ENCODE results near the gene LLPH. TPM values are rescaled to one million over a fixed set of nuclear protein-coding genes. Genes with fewer than 3 reads are reported as not detected.

LLPH gene
- total and polyA plus RNA-seq, 2 of the 13 experiments (the other 11 are each of a cell fraction or from before 2014, with no cell fraction given): 4.2 to 25.6 TPM

GRCh38 chr12:66107451-66107915, 23.1 kb downstream of the LLPH start:
- peak overlapping the region; percentile 74 for H3K4me2 ChIP-seq (ENCODE audit: low read depth, low read length)
- FAIRE-seq: peak; percentile 94
- intact Hi-C loops (cut with micrococcal nuclease; ENCODE audit: unreplicated experiment): loop anchor here (1.0 to 2.0 kb wide), 3 partner anchors 505 to 801 kb away; no protein-coding TSS in a partner anchor
- peak; percentile 96 for ATAC-seq
- H3K9ac ChIP-seq (ENCODE audit: insufficient read depth, low read depth, low read length): 0 out of 2 replicates have a peak overlapping the region, but pooled peaks have one; percentile 26
- in situ Hi-C loops (cut with HindIII; ENCODE audit: extremely low pct_ligation_motif_present, low pct_unique_long_range_greater_than_20kb): loop anchor here (10.0 to 25.0 kb wide), 3 partner anchors 495 to 1220 kb away; no protein-coding TSS in a partner anchor
- no peaks in the 10 kb centered on the region for H3K9me3 ChIP-seq (ENCODE audit: low read length)
- no peaks in the 10 kb centered on the region for H3K36me3 ChIP-seq (replicated peaks in 1 of 2; ENCODE audit: control insufficient read depth in 1 of 2, insufficient read depth in 2 of 2, low read length in 2 of 2)
- peak overlapping the region in 1 of 3 experiments; percentile 12; a peak in 2 of 6 replicates for H3K4me3 ChIP-seq (replicated peaks in 1 of 3; ENCODE audit: insufficient read depth in 1 of 3, low read depth in 2 of 3, low read length in 3 of 3)
- peak overlapping the region; percentile 49 for H2AFZ ChIP-seq (ENCODE audit: low read length)
- peak; percentile 93 for DNase-seq (ENCODE audit: low spot score)
- H3K27ac ChIP-seq (ENCODE audit: extremely low read length, insufficient read depth, low read length): no peak overlapping the region
- no peaks in the 10 kb centered on the region for H3K79me2 ChIP-seq (ENCODE audit: insufficient read depth, low read length)
- no peaks in the 10 kb centered on the region for H4K20me1 ChIP-seq (ENCODE audit: insufficient read depth, low read length)
- ChIA-PET POLR2A (no interaction called here), CTCF (ENCODE audit: low intra/inter-chr PET ratio, low total read pairs) (interaction anchor here (0.9 to 2.9 kb wide), 3 partner anchors 505 to 801 kb away, joined by 4 to 13 read pairs (median 6); no protein-coding TSS in a partner anchor)
- peaks cover 12% of the 10 kb centered on the region for H3K4me1 ChIP-seq (ENCODE audit: insufficient read depth, low read length)
- no peaks in the 10 kb centered on the region for H3K27me3 ChIP-seq (ENCODE audit: control insufficient read depth in 1 of 2, insufficient read depth in 2 of 2, low read length in 2 of 2)
- no TSS peak for BruUV-seq (replicated peaks)
- 11% methylated on average over 9 of the region's 9 CpGs for WGBS (ENCODE audit: low lambda C conversion rate)
- TF ChIP-seq ZNF550 (CRISPR knock-in tag; IDR thresholded peaks at IDR 0.05; ENCODE audit: borderline replicate concordance) (no peak), TP53 (CRISPR knock-in tag; conservative IDR thresholded peaks at IDR 0.05) (peak; percentile 63; the same call in 1 of the 2 replicates), ZNF709 (CRISPR knock-in tag; IDR thresholded peaks at IDR 0.05) (no peak), REPIN1 (CRISPR knock-in tag; IDR thresholded peaks at IDR 0.05; ENCODE audit: borderline replicate concordance, low read depth) (peak; percentile 52; the same call in 1 of the 2 replicates), ETV6 (CRISPR knock-in tag; conservative IDR thresholded peaks at IDR 0.05) (no peak), ZBTB26 (CRISPR knock-in tag; IDR thresholded peaks at IDR 0.05; ENCODE audit: borderline replicate concordance) (no peak), ZNF253 (CRISPR knock-in tag; IDR thresholded peaks at IDR 0.05; ENCODE audit: borderline replicate concordance) (no peak), NPAS2 (CRISPR knock-in tag; IDR thresholded peaks at IDR 0.05; ENCODE audit: borderline replicate concordance) (no peak), ZNF816 (CRISPR knock-in tag; IDR thresholded peaks at IDR 0.05; ENCODE audit: borderline replicate concordance) (no peak), BORCS8-MEF2B (CRISPR knock-in tag; IDR thresholded peaks at IDR 0.05) (no peak), HIC2 (CRISPR knock-in tag; IDR thresholded peaks at IDR 0.05; ENCODE audit: low read depth) (no peak), KAT2B (IDR thresholded peaks at IDR 0.05; ENCODE audit: borderline replicate concordance, low read depth, low read length) (no peak), MIER2 (CRISPR knock-in tag; IDR thresholded peaks at IDR 0.05) (peak; percentile 40; the same call in 1 of the 2 replicates)
- TF ChIP-seq, protein P1, sequence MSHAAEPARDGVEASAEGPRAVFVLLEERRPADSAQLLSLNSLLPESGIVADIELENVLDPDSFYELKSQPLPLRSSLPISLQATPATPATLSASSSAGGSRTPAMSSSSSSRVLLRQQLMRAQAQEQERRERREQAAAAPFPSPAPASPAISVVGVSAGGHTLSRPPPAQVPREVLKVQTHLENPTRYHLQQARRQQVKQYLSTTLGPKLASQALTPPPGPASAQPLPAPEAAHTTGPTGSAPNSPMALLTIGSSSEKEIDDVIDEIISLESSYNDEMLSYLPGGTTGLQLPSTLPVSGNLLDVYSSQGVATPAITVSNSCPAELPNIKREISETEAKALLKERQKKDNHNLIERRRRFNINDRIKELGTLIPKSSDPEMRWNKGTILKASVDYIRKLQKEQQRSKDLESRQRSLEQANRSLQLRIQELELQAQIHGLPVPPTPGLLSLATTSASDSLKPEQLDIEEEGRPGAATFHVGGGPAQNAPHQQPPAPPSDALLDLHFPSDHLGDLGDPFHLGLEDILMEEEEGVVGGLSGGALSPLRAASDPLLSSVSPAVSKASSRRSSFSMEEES (CRISPR knock-in tag; IDR thresholded peaks at IDR 0.05): no peak
